Stimulated activated CD8-positive, alpha-beta memory T cell treated with anti-CD3 and anti-CD28 coated beads, Interleukin-15, amount 100 ng/mL, for 4 hours (primary cell): ENCODE results near the gene TNFSF18.
"Not testable (repeated sequence)": the region's sequence is repeated elsewhere in the genome, so short reads cannot be mapped to it uniquely, and the experiment has no call there.

ENCODE experiments used
- DNase-seq, 2 donors: peaks; one replicate each; pipeline ENCODE4 v3.0.0-alpha.2; 2020; ENCODE audit warnings: low read depth in 2 of 2

Gene TNFSF18

DNA sequence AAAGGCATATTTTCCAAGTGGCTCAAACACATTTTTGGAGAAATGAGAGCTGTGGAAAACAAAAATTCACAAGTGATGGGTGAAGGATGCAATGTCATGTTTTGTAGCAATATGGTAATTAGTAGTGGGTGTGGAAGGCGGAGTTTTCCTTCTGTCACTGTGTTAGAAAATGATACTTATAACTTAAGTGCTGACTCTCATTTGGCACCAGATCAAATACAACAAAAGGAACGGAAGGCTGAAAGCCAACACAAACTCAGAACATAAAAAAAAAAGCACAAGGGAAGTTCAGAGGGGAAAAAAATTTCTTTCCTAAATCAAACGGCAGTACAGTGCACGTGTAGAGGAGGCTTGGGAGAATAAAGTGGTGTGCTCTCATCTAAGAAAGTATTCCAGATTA is at the start of gene TNFSF18:
TNFSF18 (minus strand) TSS at position 77 of the 400 bp plus-strand sequence; CDS start at position 32, 45 bp downstream.
- DNase-seq: no peak

GRCh38 chr1:173099166-173099565 is 48.4 kb upstream of the TNFSF18 start:
- no peak for DNase-seq

GRCh38 chr1:173098117-173098516 is 47.4 kb upstream of the TNFSF18 start:
- DNase-seq: no peak

GRCh38 chr1:173097001-173097400 is 46.3 kb upstream of the TNFSF18 start:
- DNase-seq: no peak

DNA sequence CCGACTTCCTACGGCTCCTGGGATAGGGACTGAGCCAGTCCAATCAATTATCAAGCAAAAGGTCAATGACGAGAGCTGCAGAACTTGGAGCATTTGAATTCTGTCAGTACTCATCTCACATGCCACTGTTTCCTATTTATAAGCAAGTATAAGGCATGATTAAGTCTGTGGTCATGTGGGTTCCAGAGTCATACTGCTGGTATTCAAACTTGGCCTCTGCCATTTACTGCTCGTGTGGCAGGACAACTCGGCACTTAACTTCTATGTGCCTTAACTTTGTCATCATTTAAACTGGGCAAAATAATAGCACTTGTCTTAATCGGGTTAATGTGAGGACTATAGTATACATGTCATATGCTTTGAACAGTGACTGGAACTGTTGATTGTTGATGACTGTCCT is 44.9 kb upstream of the TNFSF18 start:
- DNase-seq: no peak

DNA sequence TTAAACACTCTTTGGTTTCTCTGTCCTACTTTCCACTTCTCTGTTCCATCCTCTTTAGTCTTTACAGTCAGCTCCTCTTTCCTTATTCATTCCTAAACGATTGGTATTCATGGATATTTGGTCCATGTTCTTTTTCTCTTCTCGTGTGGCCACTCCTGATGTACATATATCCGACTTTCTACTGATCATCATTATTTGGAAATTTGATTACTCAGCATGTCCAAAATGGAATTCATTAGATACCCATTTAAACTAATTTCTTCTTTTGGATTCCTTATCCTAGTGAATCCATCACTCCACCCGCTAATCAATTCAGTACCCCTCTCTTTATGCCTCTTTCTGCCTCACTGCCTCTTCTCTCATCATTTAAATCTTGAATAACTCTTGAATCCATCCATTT is 43.8 kb upstream of the TNFSF18 start:
- no peak for DNase-seq

GRCh38 chr1:173093691-173094445 is 43.1 kb upstream of the TNFSF18 start:
- no peak for DNase-seq

DNA sequence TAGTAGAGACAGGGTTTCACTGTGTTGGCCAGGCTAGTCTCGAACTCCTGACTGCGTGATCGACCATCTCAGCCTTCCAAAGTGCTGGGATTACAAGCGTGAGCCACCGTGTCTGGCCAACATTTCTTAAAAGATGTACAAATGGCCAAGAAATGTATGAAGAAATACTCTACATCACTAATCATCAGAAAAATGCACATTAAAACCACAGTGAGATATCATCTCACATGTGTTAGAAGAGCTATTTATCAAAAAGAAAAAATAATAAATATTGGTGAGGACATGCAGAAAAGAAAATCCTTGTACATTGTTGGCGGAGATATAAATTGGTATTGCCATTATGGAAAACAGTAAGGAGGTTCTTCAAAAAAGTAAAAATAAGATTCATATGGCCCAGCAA is 33.6 kb upstream of the TNFSF18 start:
- no peak for DNase-seq

DNA sequence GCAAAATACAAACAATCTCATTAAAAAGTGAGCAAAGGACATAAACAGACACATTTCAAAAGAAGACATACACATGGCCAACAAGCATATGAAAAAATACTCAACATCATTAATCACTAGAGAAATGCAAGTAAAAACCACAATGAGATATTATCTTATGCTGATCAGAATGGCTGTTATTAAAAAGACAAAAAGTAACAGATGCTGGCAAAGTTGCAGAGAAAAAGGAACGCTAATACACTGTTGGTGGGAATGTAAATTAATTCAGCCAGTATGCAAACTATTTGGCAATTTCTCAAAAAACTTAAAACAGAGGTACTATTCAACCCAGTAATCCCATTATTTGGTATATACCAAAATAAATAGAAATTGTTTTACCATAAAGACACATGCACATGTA is 32.2 kb upstream of the TNFSF18 start:
- DNase-seq: no peak

DNA sequence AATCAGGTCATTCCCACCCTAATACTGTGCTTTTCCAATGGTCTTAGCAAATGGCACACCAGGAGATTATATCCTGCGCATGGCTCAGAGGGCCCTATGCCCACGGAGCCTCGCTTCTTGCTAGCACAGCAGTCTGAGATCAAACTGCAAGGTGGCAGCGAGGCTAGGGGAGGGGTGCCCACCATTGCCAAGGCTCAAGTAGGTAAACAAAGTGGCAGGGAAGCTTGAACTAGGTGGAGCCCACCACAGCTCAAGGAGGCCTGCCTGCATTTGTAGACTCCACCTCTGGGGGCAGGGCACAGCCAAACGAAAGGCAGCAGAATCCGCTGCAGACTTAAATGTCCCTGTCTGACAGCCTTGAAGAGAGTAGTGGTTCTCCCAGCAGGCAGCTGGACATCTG is 23.5 kb upstream of the TNFSF18 start:
- DNase-seq: not testable (repeated sequence)

DNA sequence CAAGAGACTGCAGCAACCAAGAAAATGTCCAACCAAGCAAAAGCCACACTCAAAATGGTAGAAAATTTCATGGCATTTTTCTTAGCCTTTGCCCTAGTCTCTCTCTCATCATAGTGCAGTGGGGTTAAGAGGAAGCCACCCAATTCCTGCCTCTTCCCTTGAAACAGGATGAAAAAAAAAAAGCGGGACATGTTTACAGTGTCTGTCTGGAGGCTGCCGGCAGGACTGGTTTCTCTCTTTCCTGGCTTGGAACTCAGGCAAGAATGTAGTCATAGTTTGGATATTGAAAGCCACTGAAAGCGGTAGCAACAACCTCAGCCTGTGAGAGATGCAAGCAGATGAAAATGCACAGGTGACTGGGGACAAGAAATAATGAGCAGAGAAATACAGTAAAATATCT is 13.3 kb upstream of the TNFSF18 start:
- no peak for DNase-seq

- no peak for DNase-seq
Observed at GRCh38 chr1:173063171-173063570, 12.4 kb upstream of the TNFSF18 start.

DNA sequence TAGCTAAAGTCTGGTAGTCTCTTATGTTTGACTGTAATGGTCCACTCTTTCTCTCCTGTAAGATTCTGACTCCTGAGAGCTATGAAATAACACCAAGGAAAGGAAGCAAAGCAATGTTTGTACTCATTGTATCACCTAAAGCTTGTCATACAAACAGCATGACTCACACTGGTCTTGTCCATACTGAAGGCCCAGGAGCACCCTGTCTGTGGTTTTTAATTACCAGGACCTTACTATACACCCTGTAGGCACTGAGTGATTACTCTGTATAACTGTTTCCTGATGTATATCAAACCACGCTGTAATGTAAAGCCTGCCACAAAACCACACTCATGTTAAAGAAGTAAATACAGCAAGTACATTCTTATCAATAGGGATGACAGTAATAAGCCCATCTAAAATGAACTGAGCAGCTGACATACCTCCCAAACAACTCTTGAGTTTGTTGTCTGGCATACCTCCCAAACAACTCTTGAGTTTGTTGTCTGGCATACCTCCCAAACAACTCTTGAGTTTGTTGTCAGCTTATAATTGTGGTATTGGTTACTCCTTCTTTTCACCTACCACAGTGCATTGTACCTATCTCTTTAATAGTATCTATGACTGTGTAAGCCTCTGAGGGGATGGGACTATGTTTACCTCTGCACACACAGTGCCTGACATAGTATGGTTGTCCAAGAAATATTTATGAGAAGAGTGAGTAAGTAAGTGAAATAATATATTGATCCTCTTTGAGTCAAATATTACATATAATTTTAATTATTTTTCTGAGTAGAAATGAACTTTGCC is 11.6 kb upstream of the TNFSF18 start:
- no peak for DNase-seq

GRCh38 chr1:173058556-173058955 is 7.8 kb upstream of the TNFSF18 start:
- DNase-seq: no peak

DNA sequence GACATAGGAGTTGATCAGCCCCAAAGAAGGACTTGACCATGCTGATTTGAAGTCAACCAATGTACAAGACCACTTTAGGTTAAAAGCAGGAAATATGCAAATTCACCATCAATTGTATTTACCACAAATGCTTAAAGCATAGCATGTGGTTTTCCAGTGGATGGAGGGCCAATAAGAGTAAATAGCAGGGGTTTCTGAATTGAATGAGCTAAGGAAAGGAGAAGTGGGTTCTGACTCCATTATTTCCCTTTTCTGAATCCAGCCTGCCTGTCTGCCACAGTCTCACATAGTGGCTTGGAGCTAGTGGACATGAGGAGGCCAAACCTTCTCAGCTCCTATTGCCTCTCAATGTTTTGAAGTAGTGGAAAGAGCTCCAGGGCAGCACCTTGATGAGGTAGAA is 7.2 kb upstream of the TNFSF18 start:
- no peak for DNase-seq

DNA sequence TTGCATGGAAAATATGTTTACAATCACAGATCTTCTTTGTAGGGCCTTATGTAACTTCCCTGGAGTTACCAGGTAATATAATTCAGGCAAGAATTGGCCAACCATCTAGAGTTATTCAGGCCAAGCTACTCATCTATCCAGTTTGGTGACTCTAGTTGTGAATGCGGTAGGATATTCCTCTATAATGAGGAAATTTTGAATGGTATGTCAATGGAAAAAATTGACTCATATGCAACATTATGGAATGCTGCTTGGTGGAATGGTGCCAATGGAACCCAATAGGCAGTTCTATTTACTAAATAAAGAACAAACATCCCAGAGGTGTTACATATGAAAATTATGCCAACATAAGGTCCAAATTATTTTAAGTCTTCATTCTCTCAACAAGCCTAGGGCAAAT is 5.6 kb upstream of the TNFSF18 start:
- DNase-seq: no peak

DNA sequence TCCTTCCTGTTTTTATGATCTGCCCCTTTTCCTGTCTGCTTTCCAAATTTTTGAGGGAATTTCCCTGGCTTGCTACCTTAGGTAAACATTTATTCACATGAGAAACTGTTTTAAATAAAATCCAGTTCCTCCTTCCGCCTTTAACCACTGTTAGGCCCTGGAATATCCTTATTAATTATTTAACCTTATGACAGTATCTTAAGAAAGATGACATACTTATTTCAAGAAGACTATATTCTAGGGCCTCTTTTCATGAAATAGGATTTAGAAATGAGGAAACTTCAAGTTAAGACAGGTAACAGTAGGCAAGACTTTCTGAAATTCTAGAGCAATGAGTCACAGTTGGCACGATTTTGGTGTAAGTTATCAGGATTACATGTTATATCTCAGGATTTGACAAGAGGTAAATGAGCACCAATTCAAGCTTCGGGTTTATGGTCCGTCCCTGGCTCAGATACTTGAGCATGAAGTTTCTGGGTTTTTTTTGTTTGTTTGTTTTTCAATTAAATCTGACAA is 2.0 kb upstream of the TNFSF18 start:
- DNase-seq: no peak

DNA sequence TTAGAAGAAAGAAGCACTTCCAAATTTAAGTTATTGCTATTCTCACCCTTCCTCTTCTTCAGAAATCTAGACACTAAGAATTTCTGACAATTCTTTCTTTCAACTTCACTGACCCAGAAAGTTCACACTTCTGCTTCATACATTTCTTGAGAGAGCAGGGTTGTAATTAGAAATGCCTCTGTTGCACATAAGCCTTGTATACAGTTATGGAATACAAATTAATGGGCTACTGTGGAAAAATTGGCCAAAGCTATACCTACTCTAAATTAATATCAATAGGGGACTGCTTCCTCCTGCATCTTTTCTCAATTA is 1.5 kb downstream of the TNFSF18 start:
- no peak for DNase-seq

DNA sequence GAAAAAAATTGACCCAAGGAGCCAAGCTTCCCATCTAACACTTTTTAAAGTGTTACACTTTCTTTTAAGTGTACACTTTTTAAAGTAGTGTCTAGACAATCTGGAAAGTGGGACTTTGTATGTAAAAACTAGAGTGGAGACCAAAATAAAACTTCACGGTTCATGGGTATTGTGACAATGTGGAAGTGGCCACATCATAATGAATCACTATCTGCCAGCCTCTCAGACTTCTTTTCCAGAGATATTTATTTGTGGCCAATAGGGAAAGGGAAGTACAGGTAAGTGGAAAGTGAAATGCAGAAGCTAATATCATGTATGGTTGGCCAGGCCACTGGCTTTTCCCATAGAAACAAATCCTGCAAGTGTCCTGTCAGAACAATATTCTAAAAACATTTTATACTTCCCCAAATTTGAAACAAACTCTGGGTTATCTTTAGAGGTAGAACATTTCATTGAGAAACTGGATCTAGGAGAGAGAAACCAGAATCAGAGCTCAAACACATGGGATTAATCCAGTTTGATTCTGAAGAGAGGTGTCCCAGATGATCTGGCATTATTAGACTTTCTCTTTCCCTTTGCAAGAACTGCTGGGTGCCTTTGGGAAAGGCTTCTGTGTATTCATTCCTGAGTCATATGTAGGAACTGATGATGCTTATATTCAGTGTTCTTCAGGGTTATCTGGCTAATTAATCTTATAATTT is 2.0 kb downstream of the TNFSF18 start:
- DNase-seq: no peak

- DNase-seq: no peak
Observed at GRCh38 chr1:173044656-173045055, 6.1 kb downstream of the TNFSF18 start.

- no peak for DNase-seq
Observed at GRCh38 chr1:173043253-173043652, 7.5 kb downstream of the TNFSF18 start.

DNA sequence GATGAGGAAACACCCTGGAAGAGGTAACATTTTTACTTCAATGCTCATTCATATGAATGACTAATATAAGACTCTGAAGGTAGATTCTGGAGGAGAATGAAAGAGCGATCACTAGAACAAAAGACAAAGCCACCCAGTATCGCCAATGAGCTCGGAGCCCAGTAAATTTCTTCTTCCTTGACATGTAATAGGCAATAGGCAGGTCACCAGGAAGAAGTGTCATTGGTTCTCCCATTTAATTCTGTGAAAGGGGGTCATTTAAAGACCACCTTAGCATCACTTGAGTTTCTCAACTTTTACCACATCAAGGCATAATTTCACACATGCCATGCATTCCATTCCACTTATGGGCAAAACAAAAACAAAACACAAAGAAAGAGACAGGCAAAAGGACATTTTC is 7.9 kb downstream of the TNFSF18 start:
- no peak for DNase-seq

DNA sequence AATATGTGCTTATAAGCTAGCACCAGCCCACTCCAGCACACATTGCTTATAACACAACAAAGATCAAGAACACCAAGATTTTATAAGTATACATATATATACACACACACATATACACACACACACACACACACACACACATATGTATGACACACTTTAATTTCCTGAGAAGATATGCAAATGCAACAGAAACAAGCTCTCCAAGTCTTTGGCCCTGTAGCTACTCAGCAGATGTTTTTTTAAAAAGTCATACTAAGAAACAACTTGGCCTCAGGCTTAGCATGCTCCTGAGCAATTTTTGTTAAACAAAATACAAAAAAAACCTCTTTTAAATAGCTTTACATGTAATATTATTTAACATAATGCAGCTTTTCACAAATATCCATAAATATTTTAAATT is 11.1 kb downstream of the TNFSF18 start:
- DNase-seq: no peak
